K562 (cell line): ENCODE data around the gene CDC42BPB. TPM values are rescaled to one million over a fixed set of nuclear protein-coding genes. Genes with fewer than 3 reads are reported as not detected.
A peak's percentile ranks its signal among the peaks of the same experiment; 100 is the strongest.

ENCODE experiments used
- ATAC-seq: fragments of 200-7000 bp; cut with Tn5 transposase; 3 replicates; pipeline ENCODE4 v1.9.1; 2020; ENCODE audit warnings: moderate library complexity
- BruUV-seq: library from RNA; stranded (reverse); fragments of 400-500 nt; replicated peaks from 2 replicates; lab custom pipeline; 2021; lab: Mats Ljungman, UMichigan
- CTCF ChIA-PET: fragments of 300-600 bp; formaldehyde crosslinking; extraction: SDS; loops from one replicate; lab custom pipeline; 2021; ENCODE audit warnings: low intra/inter-chr PET ratio; lab: Yijun Ruan, JAX
- POLR2A ChIA-PET: fragments of 300-600, 350-650 bp; sonication (Branson Sonifier 250); formaldehyde crosslinking; extraction: SDS; loops from one replicate; lab custom pipeline; 2021; ENCODE audit warnings: antibody characterized with exemption, inconsistent platforms; lab: Yijun Ruan, JAX
- DNase-seq, 4 experiments: peaks; one replicate each; pipeline versions ENCODE4 v3.0.0 to v3.0.0-alpha.2; 2011 to 2018; ENCODE audit warnings: low spot score in 3 of 4, mixed read lengths in 3 of 4; ENCODE audit errors: extremely low read depth in 1 of 4
- FAIRE-seq: peaks from 2 replicates; lab custom pipeline; 2011; peaks lifted over from hg19 to GRCh38; lab: Jason Lieb, UNC
- H2AFZ ChIP-seq: 2 replicates; pipeline ENCODE4 v1.6.0; 2011; ENCODE audit warnings: low read depth, low read length, control low read depth, inconsistent platforms
- H3K27ac ChIP-seq: fragments of 200-600 bp; 3 replicates; pipeline ENCODE4 v1.8.0; 2011; ENCODE audit warnings: low read depth, mild to moderate bottlenecking, control low read depth, inconsistent platforms, low read length, moderate library complexity, mixed read lengths; ENCODE audit errors: extremely low read depth
- H3K27me3 ChIP-seq, 2 experiments: fragments of 300-600 bp in 1 of 2; 2 replicates in 1 of 2; 3 replicates in 1 of 2; pipeline versions ENCODE4 v1.6.0 to v1.8.0; 2011; ENCODE audit warnings: inconsistent platforms in 2 of 2, low read length in 2 of 2, mild to moderate bottlenecking in 1 of 2, mixed read lengths in 1 of 2, moderate library complexity in 1 of 2; ENCODE audit not compliant: control insufficient read depth in 2 of 2, insufficient read depth in 2 of 2
- H3K36me3 ChIP-seq: fragments of 300-600 bp; 3 replicates; pipeline ENCODE4 v1.8.0; 2011; ENCODE audit warnings: mild to moderate bottlenecking, low read length, inconsistent platforms; ENCODE audit not compliant: control insufficient read depth, insufficient read depth
- H3K4me1 ChIP-seq, 2 experiments: fragments of 200-600 bp in 1 of 2; replicated peaks in 1 of 2; 2 replicates in 1 of 2; 3 replicates in 1 of 2; pipeline versions ENCODE4 v1.5.1 to v1.8.0; 2011; ENCODE audit warnings: inconsistent platforms in 2 of 2, low read length in 2 of 2, mild to moderate bottlenecking in 1 of 2, mixed read lengths in 1 of 2, moderate library complexity in 1 of 2; ENCODE audit not compliant: control insufficient read depth in 2 of 2, insufficient read depth in 2 of 2
- H3K4me2 ChIP-seq: 2 replicates; pipeline ENCODE4 v1.6.1; 2011; ENCODE audit warnings: low read length, control low read depth, inconsistent platforms, mixed read lengths; ENCODE audit not compliant: insufficient read depth
- H3K4me3 ChIP-seq: fragments of 200-600 bp; sonication (generic), shearing (Covaris generic); 2 replicates; pipeline ENCODE4 v1.5.1; 2016; ENCODE audit warnings: control low read depth, inconsistent platforms
- H3K79me2 ChIP-seq: fragments of 200-600 bp; 3 replicates; pipeline ENCODE4 v1.8.0; 2011; ENCODE audit warnings: low read length, inconsistent platforms; ENCODE audit not compliant: control insufficient read depth, insufficient read depth
- H3K9ac ChIP-seq, 2 experiments: 2 replicates each; pipeline versions ENCODE4 v1.6.0 to v1.6.1; 2011; ENCODE audit warnings: low read depth in 2 of 2, low read length in 2 of 2, control low read depth in 1 of 2, inconsistent platforms in 1 of 2, mild to moderate bottlenecking in 1 of 2, mixed read lengths in 1 of 2; ENCODE audit not compliant: insufficient read depth in 1 of 2
- H3K9me1 ChIP-seq: one replicate; pipeline ENCODE4 v1.6.0; 2011; ENCODE audit warnings: inconsistent platforms, mild to moderate bottlenecking, low read length, moderate library complexity; ENCODE audit not compliant: control insufficient read depth, insufficient read depth
- H3K9me3 ChIP-seq: replicated peaks from 2 replicates; pipeline ENCODE4 v1.5.1; 2011; ENCODE audit warnings: low read depth, low read length, inconsistent platforms; ENCODE audit not compliant: control insufficient read depth, insufficient read depth
- H4K20me1 ChIP-seq: replicated peaks from 2 replicates; pipeline ENCODE4 v1.6.1; 2011; ENCODE audit warnings: low read length, inconsistent platforms, mixed read lengths; ENCODE audit not compliant: control insufficient read depth, insufficient read depth
- EHMT2 ChIP-seq: fragments of 450-650 bp; IDR thresholded peaks from 2 replicates; pipeline ENCODE4 v1.6.1; 2018; ENCODE audit warnings: antibody characterized with exemption
- ESRRA ChIP-seq: fragments of 450-650 bp; IDR thresholded peaks from 2 replicates; pipeline ENCODE4 v1.6.1; 2014; ENCODE audit warnings: low read depth, mild to moderate bottlenecking, moderate library complexity, borderline replicate concordance
- WGBS: fragments of 100-300 bp; shearing (Covaris generic); methylation state at CpG from one replicate; pipeline ENCODE4 v1.1.6; 2016; ENCODE audit warnings: low coverage, mixed read lengths; ENCODE audit not compliant: insufficient coverage; ENCODE audit errors: missing lambda C conversion rate; 5-methylcytosine and 5-hydroxymethylcytosine counted together
- in situ Hi-C: fragments of 300-500 bp; cut with MboI; formaldehyde crosslinking; loops from 4 replicates; pipeline ENCODE4 v1.15.0; 2018; ENCODE audit warnings: inconsistent platforms, mixed read lengths
- intact Hi-C: fragments of 100-400 bp; cut with micrococcal nuclease; formaldehyde crosslinking; loops from 2 replicates; pipeline ENCODE4 v1.14.2; 2022
- polyA plus RNA-seq, 8 experiments: library from polyadenylated mRNA; depleted of rRNA in 4 of 8; stranded (reverse) in 5 of 8; unstranded in 3 of 8; fragments of >200 nt; fragmentation: Nextera tagmentation in 2 of 8; fragmentation: Illumina TruSeq in 1 of 8; extraction: Ambion mirVana in 2 of 8; extraction: Trizol in 1 of 8; gene quantifications; 2 replicates each; pipeline versions ENCODE4 v1.2.1 to v1.2.3, GENCODE V29; 2011 to 2014; ENCODE audit warnings: inconsistent platforms in 1 of 8, missing spikeins in 1 of 8
- total RNA-seq, 7 experiments: library from RNA; depleted of rRNA in 6 of 7; stranded (reverse); fragments of >200 nt in 6 of 7; fragmentation: Illumina TruSeq in 2 of 7; extraction: Trizol in 2 of 7; gene quantifications; 2 replicates each; pipeline versions ENCODE4 v1.2.1 to v1.2.3, GENCODE V29; 2011 to 2021; ENCODE audit warnings: low replicate concordance in 1 of 7
- TF ChIP-seq, protein P1 (sequence below): fragments of 250-450 bp; sonication (Bioruptor Pico); IDR thresholded peaks from 2 replicates; pipeline ENCODE4 v1.8.0; 2021; ENCODE audit warnings: moderate library complexity, mild to moderate bottlenecking, inconsistent platforms
- TF ChIP-seq, protein P2 (sequence below), 2 experiments: fragments of 450-650 bp; formaldehyde crosslinking in 1 of 2; IDR thresholded peaks; 2 replicates each; pipeline versions ENCODE4 v1.4.0 to v1.6.1; 2014 to 2020; ENCODE audit warnings: mild to moderate bottlenecking in 2 of 2, borderline replicate concordance in 1 of 2, low read depth in 1 of 2

The CDC42BPB gene
- total and polyA plus RNA-seq, 9 of the 15 experiments (the other 6 are each of a cell fraction or from before 2014, with no cell fraction given) = 0.07 to 24.3 (median 12.6) TPM

DNA sequence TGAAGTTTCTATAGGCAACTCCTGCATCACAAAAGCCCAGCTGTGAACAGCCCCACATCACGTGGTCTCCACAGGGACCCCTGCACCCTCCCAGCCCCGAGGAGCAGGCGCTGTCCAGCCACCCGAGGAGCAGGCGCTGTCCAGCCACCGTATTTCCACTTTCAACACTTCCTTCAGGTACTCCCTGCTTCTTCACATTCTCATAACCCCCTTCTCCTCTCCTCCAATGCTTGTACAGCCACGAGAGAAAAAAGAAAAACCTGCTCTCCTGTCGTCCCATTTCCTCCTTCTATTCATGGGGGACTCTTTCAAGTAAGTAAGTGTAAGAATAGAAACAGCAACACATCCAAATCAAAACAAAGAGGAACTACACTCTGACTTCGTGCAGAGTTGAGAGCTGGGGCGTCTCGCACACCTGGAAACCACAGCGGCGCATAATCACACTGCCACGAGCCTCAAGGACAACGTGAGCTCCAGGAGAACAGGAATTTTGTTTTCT lies 11.9 kb downstream of the CDC42BPB start:
- ATAC-seq = no peak
- no peaks in the 10 kb centered on the region for H3K9me1 ChIP-seq
- no peaks in the 10 kb centered on the region for H4K20me1 ChIP-seq
- H3K27ac ChIP-seq = no peak overlapping the region
- H3K36me3 ChIP-seq = no peaks in the 10 kb centered on the region
- H3K4me1 ChIP-seq = peaks cover 0 to 5% of the 10 kb centered on the region in 2 experiments; a peak in 3 of 5 replicates
- H3K4me2 ChIP-seq = no peak overlapping the region
- no peak overlapping the region for H2AFZ ChIP-seq
- no TSS peak for BruUV-seq
- no peak overlapping the region; a peak in 1 of 4 replicates for H3K9ac ChIP-seq
- FAIRE-seq = no peak
- no peak for DNase-seq
- POLR2A ChIA-PET = interaction anchor here (0.7 kb wide), 1 partner anchor 18 kb away, joined by 4 read pairs; no protein-coding TSS in a partner anchor
- H3K9me3 ChIP-seq = no peaks in the 10 kb centered on the region
- H3K79me2 ChIP-seq = peaks cover 16% of the 10 kb centered on the region; the same call in 2 of the 3 replicates
- intact Hi-C loops (no loop called here), in situ Hi-C loops (no loop called here)
- no peak overlapping the region for H3K4me3 ChIP-seq
- WGBS = 39% methylated on average over 10 of the region's 15 CpGs
- H3K27me3 ChIP-seq = no peaks in the 10 kb centered on the region
- TF ChIP-seq EHMT2 = peak; percentile 57
- no peak for TF ChIP-seq ESRRA
- TF ChIP-seq, protein P1, sequence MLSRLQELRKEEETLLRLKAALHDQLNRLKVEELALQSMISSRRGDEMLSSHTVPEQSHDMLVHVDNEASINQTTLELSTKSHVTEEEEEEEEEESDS = no peak
- TF ChIP-seq, protein P2, sequence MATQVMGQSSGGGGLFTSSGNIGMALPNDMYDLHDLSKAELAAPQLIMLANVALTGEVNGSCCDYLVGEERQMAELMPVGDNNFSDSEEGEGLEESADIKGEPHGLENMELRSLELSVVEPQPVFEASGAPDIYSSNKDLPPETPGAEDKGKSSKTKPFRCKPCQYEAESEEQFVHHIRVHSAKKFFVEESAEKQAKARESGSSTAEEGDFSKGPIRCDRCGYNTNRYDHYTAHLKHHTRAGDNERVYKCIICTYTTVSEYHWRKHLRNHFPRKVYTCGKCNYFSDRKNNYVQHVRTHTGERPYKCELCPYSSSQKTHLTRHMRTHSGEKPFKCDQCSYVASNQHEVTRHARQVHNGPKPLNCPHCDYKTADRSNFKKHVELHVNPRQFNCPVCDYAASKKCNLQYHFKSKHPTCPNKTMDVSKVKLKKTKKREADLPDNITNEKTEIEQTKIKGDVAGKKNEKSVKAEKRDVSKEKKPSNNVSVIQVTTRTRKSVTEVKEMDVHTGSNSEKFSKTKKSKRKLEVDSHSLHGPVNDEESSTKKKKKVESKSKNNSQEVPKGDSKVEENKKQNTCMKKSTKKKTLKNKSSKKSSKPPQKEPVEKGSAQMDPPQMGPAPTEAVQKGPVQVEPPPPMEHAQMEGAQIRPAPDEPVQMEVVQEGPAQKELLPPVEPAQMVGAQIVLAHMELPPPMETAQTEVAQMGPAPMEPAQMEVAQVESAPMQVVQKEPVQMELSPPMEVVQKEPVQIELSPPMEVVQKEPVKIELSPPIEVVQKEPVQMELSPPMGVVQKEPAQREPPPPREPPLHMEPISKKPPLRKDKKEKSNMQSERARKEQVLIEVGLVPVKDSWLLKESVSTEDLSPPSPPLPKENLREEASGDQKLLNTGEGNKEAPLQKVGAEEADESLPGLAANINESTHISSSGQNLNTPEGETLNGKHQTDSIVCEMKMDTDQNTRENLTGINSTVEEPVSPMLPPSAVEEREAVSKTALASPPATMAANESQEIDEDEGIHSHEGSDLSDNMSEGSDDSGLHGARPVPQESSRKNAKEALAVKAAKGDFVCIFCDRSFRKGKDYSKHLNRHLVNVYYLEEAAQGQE (IDR thresholded peaks at IDR 0.05; ENCODE audit: borderline replicate concordance) = peak; percentile 83
- TF ChIP-seq, protein P2 (CRISPR knock-in tag; IDR thresholded peaks at IDR 0.05; ENCODE audit: low read depth) = no peak
- CTCF ChIA-PET = no interaction called here
